Thoracic aorta (tissue), 2 donors: ENCODE data around the gene OR13C3. TPM values are rescaled to one million over a fixed set of nuclear protein-coding genes. Genes with fewer than 3 reads are reported as not detected.
"Not testable (repeated sequence)": the region's sequence is repeated elsewhere in the genome, so short reads cannot be mapped to it uniquely, and the experiment has no call there.

Experiments used
- ATAC-seq: fragments of 150-250 bp; one replicate; pipeline ENCODE4 v1.8.0; 2017; ENCODE audit warnings: low read depth; ENCODE audit not compliant: insufficient number of reproducible peaks, low FRiP score
- DNase-seq: peaks from one replicate; pipeline ENCODE4 v3.0.0-alpha.2; 2020; ENCODE audit warnings: low spot score
- H3K27ac ChIP-seq, 2 donors: fragments of 200-600 bp; sonication (generic); 1 replicate in 1 of 2; 2 replicates in 1 of 2; pipeline ENCODE4 v1.5.1; 2016; ENCODE audit warnings: mild to moderate bottlenecking in 2 of 2, moderate library complexity in 2 of 2
- H3K27me3 ChIP-seq: fragments of 200-600 bp; sonication (generic); replicated peaks from 2 replicates; pipeline ENCODE4 v1.6.0; 2016; ENCODE audit warnings: mild to moderate bottlenecking; ENCODE audit not compliant: insufficient read depth
- H3K36me3 ChIP-seq: fragments of 200-600 bp; sonication (generic); one replicate; pipeline ENCODE4 v1.5.1; 2016
- H3K4me1 ChIP-seq, 2 donors: fragments of 200-600 bp; sonication (generic); 1 replicate in 1 of 2; 2 replicates in 1 of 2; pipeline versions ENCODE4 v1.5.1 to v1.6.0; 2016; ENCODE audit warnings: low read depth in 2 of 2, mild to moderate bottlenecking in 1 of 2; ENCODE audit not compliant: control insufficient read depth in 1 of 2
- H3K4me3 ChIP-seq: fragments of 200-600 bp; sonication (generic); 2 replicates; pipeline ENCODE4 v1.5.1; 2016; ENCODE audit warnings: mild to moderate bottlenecking
- H3K9me3 ChIP-seq: fragments of 200-600 bp; sonication (generic); 2 replicates; pipeline ENCODE4 v1.5.1; 2016
- CTCF ChIP-seq: fragments of 200-600 bp; sonication (generic); IDR thresholded peaks from one replicate; pipeline ENCODE4 v1.5.1; 2019; ENCODE audit warnings: antibody characterized with exemption
- total RNA-seq, 2 donors: library from RNA; depleted of rRNA; stranded (reverse); fragments of >200 nt; gene quantifications; one replicate each; pipeline versions ENCODE4 v1.1.0 to v1.2.3, GENCODE V29; 2016

OR13C3 gene
- total RNA-seq, 2 donors from 2014 or later = not detected

- no peak for TF ChIP-seq CTCF
- H3K4me3 ChIP-seq = no peak overlapping the region
- H3K4me1 ChIP-seq = no peaks in the 10 kb centered on the region
- DNase-seq = no peak
- no peaks in the 10 kb centered on the region for H3K9me3 ChIP-seq
- no peak overlapping the region for H3K27ac ChIP-seq
- no peak for ATAC-seq
- H3K27me3 ChIP-seq = no peaks in the 10 kb centered on the region
- H3K36me3 ChIP-seq = no peaks in the 10 kb centered on the region
These were observed 8.0 kb upstream of the OR13C3 start for GRCh38 chr9:104544644-104545043.

- no peaks in the 10 kb centered on the region for H3K4me1 ChIP-seq
- DNase-seq = no peak
- no peak for ATAC-seq
- H3K27me3 ChIP-seq = no peaks in the 10 kb centered on the region
- no peak for TF ChIP-seq CTCF
- H3K9me3 ChIP-seq = no peaks in the 10 kb centered on the region
- no peaks in the 10 kb centered on the region for H3K36me3 ChIP-seq
- no peak overlapping the region for H3K27ac ChIP-seq
- H3K4me3 ChIP-seq = no peak overlapping the region
These were observed 2.6 kb upstream of the OR13C3 start for GRCh38 chr9:104539275-104539674.

- H3K4me1 ChIP-seq = no peaks in the 10 kb centered on the region
- no peak within 1 kb of the TSS for H3K27ac ChIP-seq
- H3K36me3 ChIP-seq = no peaks in the 10 kb centered on the region
- H3K9me3 ChIP-seq = no peaks in the 10 kb centered on the region
- TF ChIP-seq CTCF = no peak
- no peaks in the 10 kb centered on the region for H3K27me3 ChIP-seq
- ATAC-seq (no peak), DNase-seq (no peak)
- no peak within 1 kb of the TSS for H3K4me3 ChIP-seq
These were observed 9.5 kb downstream of the OR13C3 start, which contains the start of gene OR13C4 for GRCh38 chr9:104527109-104527508. OR13C4 (minus strand) TSS chr9:104527209; CDS start chr9:104527209, 0 bp downstream.

GRCh38 chr9:104520241-104520640, 16.4 kb downstream of the OR13C3 start:
- H3K4me3 ChIP-seq, DNase-seq, ATAC-seq, H3K27ac ChIP-seq, H3K4me1 ChIP-seq, H3K36me3 ChIP-seq, H3K27me3 ChIP-seq, H3K9me3 ChIP-seq: not testable (repeated sequence)

GRCh38 chr9:104514901-104515300, 21.8 kb downstream of the OR13C3 start:
- no peak for TF ChIP-seq CTCF
- Histone ChIP-seq H3K9me3 (no peaks in the 10 kb centered on the region), H3K4me1 (no peaks in the 10 kb centered on the region), H3K36me3 (no peaks in the 10 kb centered on the region), H3K27me3 (no peaks in the 10 kb centered on the region), H3K27ac (no peak overlapping the region), H3K4me3 (no peak overlapping the region)
- ATAC-seq (no peak), DNase-seq (no peak)

GRCh38 chr9:104506565-104506964, 30.1 kb downstream of the OR13C3 start:
- Histone ChIP-seq H3K4me1 (no peaks in the 10 kb centered on the region), H3K4me3 (no peak overlapping the region), H3K27me3 (no peaks in the 10 kb centered on the region), H3K9me3 (no peaks in the 10 kb centered on the region), H3K27ac (no peak overlapping the region), H3K36me3 (no peaks in the 10 kb centered on the region)
- ATAC-seq (no peak), DNase-seq (no peak)
- no peak for TF ChIP-seq CTCF
